Right lobe of liver (tissue), 6 donors: ENCODE measurements around the gene NOM1. TPM values are rescaled to one million over a fixed set of nuclear protein-coding genes. Genes with fewer than 3 reads are reported as not detected.
"Not testable (repeated sequence)": the region's sequence is repeated elsewhere in the genome, so short reads cannot be mapped to it uniquely, and the experiment has no call there.

Experiments used
- ATAC-seq, 4 donors: fragments of 200-7000 bp; cut with Tn5 transposase; one replicate each; pipeline ENCODE4 v1.9.1; 2020; ENCODE audit warnings: mild to moderate bottlenecking in 4 of 4, moderate library complexity in 4 of 4
- DNase-seq, 3 donors: peaks; one replicate each; pipeline ENCODE4 v3.0.0-alpha.2; 2020
- H3K27ac ChIP-seq, 3 donors: fragments of 200-600 bp; one replicate each; pipeline ENCODE4 v1.8.0; 2022
- H3K27me3 ChIP-seq, 2 donors: fragments of 200-600 bp; one replicate each; pipeline ENCODE4 v1.8.0; 2022
- H3K36me3 ChIP-seq, 4 donors: fragments of 200-600 bp; sonication (generic) in 1 of 4; one replicate each; pipeline versions ENCODE4 v1.5.1 to v1.8.0; 2017 to 2022; ENCODE audit warnings: control low read depth in 1 of 4
- H3K4me1 ChIP-seq, 4 donors: fragments of 200-600 bp; sonication (generic) in 1 of 4; one replicate each; pipeline versions ENCODE4 v1.5.1 to v1.8.0; 2017 to 2022; ENCODE audit warnings: control low read depth in 1 of 4
- H3K4me3 ChIP-seq, 3 donors: fragments of 200-600 bp; one replicate each; pipeline ENCODE4 v1.8.0; 2022
- H3K9me3 ChIP-seq, 4 donors: fragments of 200-600 bp; sonication (generic) in 1 of 4; one replicate each; pipeline versions ENCODE4 v1.5.1 to v1.8.0; 2017 to 2022; ENCODE audit warnings: control low read depth in 1 of 4
- CTCF ChIP-seq, 4 donors: fragments of 200-600 bp in 3 of 4; fragments of 450-650 bp in 1 of 4; IDR thresholded peaks; one replicate each; pipeline versions ENCODE4 v1.5.1 to v1.8.0; 2016 to 2022; ENCODE audit warnings: antibody characterized with exemption in 4 of 4, mild to moderate bottlenecking in 2 of 4
- POLR2A ChIP-seq: fragments of 450-650 bp; IDR thresholded peaks from one replicate; pipeline ENCODE4 v1.6.1; 2017; ENCODE audit warnings: antibody characterized with exemption, mild to moderate bottlenecking
- WGBS: methylation state at CpG from one replicate; pipeline ENCODE4 v1.1.6; 2018; ENCODE audit warnings: low coverage, low lambda C conversion rate; ENCODE audit not compliant: insufficient coverage; ENCODE audit errors: missing lambda C conversion rate; 5-methylcytosine and 5-hydroxymethylcytosine counted together
- intact Hi-C, 2 donors: fragments of 100-400 bp; cut with DNase I; formaldehyde crosslinking; loops; one replicate each; pipeline versions ENCODE4 v1.11.2 to v1.14.1; 2022
- total RNA-seq, 6 experiments: library from RNA; depleted of rRNA in 2 of 6; stranded (reverse); fragments of >200 nt in 2 of 6; fragmentation: NEBNext Ultra II Directional in 3 of 6; extraction: Animal tissue kit (Norgen Biotek cat#: 25700) in 3 of 6; gene quantifications; one replicate each; pipeline versions ENCODE4 v1.1.0 to v1.2.4, GENCODE V29; 2016 to 2023
- donor health status: DM: no; HTN: yes; CAD: no.
- donor health status: DM: no; HTN: no; CAD: no.
- donor health status: DM: no; HTN: no; CAD: no.
- donor health status: DM: no; HTN: yes; CAD: no.
- donor health status: DM: no; HTN: yes; CAD: no.

NOM1 gene
- total RNA-seq, 6 experiments from 2014 or later: 6.1 to 10.2 (median 8.1) TPM

GRCh38 chr7:156907656-156908055 is 41.9 kb upstream of the NOM1 start:
- 33% methylated on average over 4 of the region's 4 CpGs for WGBS
- TF ChIP-seq POLR2A: no peak
- TF ChIP-seq CTCF (IDR thresholded peaks at IDR 0.05): no peak
- H3K27ac ChIP-seq: no peak overlapping the region
- H3K27me3 ChIP-seq: no peaks in the 10 kb centered on the region
- no peaks in the 10 kb centered on the region for H3K9me3 ChIP-seq
- no peak for DNase-seq
- no peaks in the 10 kb centered on the region for H3K4me1 ChIP-seq
- intact Hi-C loops: no loop called here
- no peaks in the 10 kb centered on the region for H3K36me3 ChIP-seq
- peak in 3 of 4 donors; percentile 70 to 85 (median 85) for ATAC-seq
- no peak overlapping the region for H3K4me3 ChIP-seq

GRCh38 chr7:156909574-156910252 is 39.8 kb upstream of the NOM1 start:
- H3K36me3 ChIP-seq, intact Hi-C loops, H3K27me3 ChIP-seq, H3K4me3 ChIP-seq, ATAC-seq, H3K27ac ChIP-seq, DNase-seq, H3K4me1 ChIP-seq, H3K9me3 ChIP-seq: not testable (repeated sequence)
- 81% methylated on average over 2 of the region's 3 CpGs for WGBS

GRCh38 chr7:156918635-156919034 is 30.9 kb upstream of the NOM1 start:
- 28% methylated on average over 1 of the region's 1 CpG for WGBS
- H3K27ac ChIP-seq: no peak overlapping the region
- no peaks in the 10 kb centered on the region for H3K36me3 ChIP-seq
- intact Hi-C loops: no loop called here
- no peaks in the 10 kb centered on the region for H3K9me3 ChIP-seq
- ATAC-seq (no peak), DNase-seq (no peak)
- no peaks in the 10 kb centered on the region for H3K27me3 ChIP-seq
- TF ChIP-seq CTCF (IDR thresholded peaks at IDR 0.05) (no peak), POLR2A (no peak)
- no peaks in the 10 kb centered on the region for H3K4me1 ChIP-seq
- no peak overlapping the region for H3K4me3 ChIP-seq

- H3K27me3 ChIP-seq: no peaks in the 10 kb centered on the region
- no peaks in the 10 kb centered on the region for H3K9me3 ChIP-seq
- WGBS: 42% methylated on average over 7 of the region's 19 CpGs
- H3K4me1 ChIP-seq: no peaks in the 10 kb centered on the region
- no peaks in the 10 kb centered on the region for H3K36me3 ChIP-seq
- ATAC-seq: no peak
- no peak overlapping the region for H3K27ac ChIP-seq
- intact Hi-C loops: no loop called here
- no peak overlapping the region for H3K4me3 ChIP-seq
- no peak for TF ChIP-seq POLR2A
- TF ChIP-seq CTCF (IDR thresholded peaks at IDR 0.05): no peak
- DNase-seq: no peak
Measured at GRCh38 chr7:156919132-156919713, 30.3 kb upstream of the NOM1 start.

- 55% methylated on average over 2 of the region's 5 CpGs for WGBS
- no peak overlapping the region for H3K27ac ChIP-seq
- no peaks in the 10 kb centered on the region for H3K9me3 ChIP-seq
- no peak for TF ChIP-seq CTCF (IDR thresholded peaks at IDR 0.05)
- no peak for TF ChIP-seq POLR2A
- H3K27me3 ChIP-seq: no peaks in the 10 kb centered on the region
- no peak for ATAC-seq
- H3K4me1 ChIP-seq: no peaks in the 10 kb centered on the region
- H3K4me3 ChIP-seq: no peak overlapping the region
- no peaks in the 10 kb centered on the region for H3K36me3 ChIP-seq
- no peak for DNase-seq
- intact Hi-C loops: no loop called here
Measured at GRCh38 chr7:156920076-156920475, 29.4 kb upstream of the NOM1 start.

- H3K36me3 ChIP-seq, ATAC-seq, intact Hi-C loops: not testable (repeated sequence)
Measured at GRCh38 chr7:156920487-156921373, 28.8 kb upstream of the NOM1 start.

GRCh38 chr7:156922304-156922703 is 27.2 kb upstream of the NOM1 start:
- H3K9me3 ChIP-seq, ATAC-seq, H3K36me3 ChIP-seq, H3K4me3 ChIP-seq, DNase-seq, intact Hi-C loops, H3K27me3 ChIP-seq, H3K4me1 ChIP-seq, H3K27ac ChIP-seq: not testable (repeated sequence)
- 58% methylated on average over 6 of the region's 6 CpGs for WGBS

More at GRCh38 chr7:156920487-156921373, 28.8 kb upstream of the NOM1 start:
- not testable (repeated sequence) for H3K4me1 ChIP-seq, H3K27ac ChIP-seq, H3K4me3 ChIP-seq, H3K27me3 ChIP-seq, H3K9me3 ChIP-seq, DNase-seq
- WGBS: 81% methylated on average over 15 of the region's 24 CpGs
